Measurements from ENCODE around the gene CCDC15. TPM values are rescaled to one million over a fixed set of nuclear protein-coding genes. Genes with fewer than 3 reads are reported as not detected.

CCDC15 gene
- total RNA-seq, 1 donor: 9.8 TPM

- DNase-seq (ENCODE audit: low read depth): no peak
- TF ChIP-seq CTCF (IDR thresholded peaks at IDR 0.05; ENCODE audit: insufficient read depth, low read length): no peak
- no peak overlapping the region for H3K4me3 ChIP-seq (ENCODE audit: low read depth, low read length)
Observed at GRCh38 chr11:125075900-125076317, 121.9 kb downstream of the CCDC15 start.

- no peak for DNase-seq (ENCODE audit: low read depth)
- H3K4me3 ChIP-seq (ENCODE audit: low read depth, low read length): no peak overlapping the region
- no peak for TF ChIP-seq CTCF (IDR thresholded peaks at IDR 0.05; ENCODE audit: insufficient read depth, low read length)
Observed at GRCh38 chr11:125076378-125076945, 122.5 kb downstream of the CCDC15 start.

- DNase-seq (ENCODE audit: low read depth): no peak
- H3K4me3 ChIP-seq (ENCODE audit: low read depth, low read length): no peak overlapping the region
- no peak for TF ChIP-seq CTCF (IDR thresholded peaks at IDR 0.05; ENCODE audit: insufficient read depth, low read length)
Observed at GRCh38 chr11:125078016-125078415, 124.0 kb downstream of the CCDC15 start.

- no peak for DNase-seq (ENCODE audit: low read depth)
- H3K4me3 ChIP-seq (ENCODE audit: low read depth, low read length): no peak overlapping the region
- TF ChIP-seq CTCF (IDR thresholded peaks at IDR 0.05; ENCODE audit: insufficient read depth, low read length): no peak
Observed at GRCh38 chr11:125078516-125079140, 124.6 kb downstream of the CCDC15 start.

GRCh38 chr11:125079151-125079877 lies 125.3 kb downstream of the CCDC15 start:
- no peak for DNase-seq (ENCODE audit: low read depth)
- H3K4me3 ChIP-seq (ENCODE audit: low read depth, low read length): no peak overlapping the region
- no peak for TF ChIP-seq CTCF (IDR thresholded peaks at IDR 0.05; ENCODE audit: insufficient read depth, low read length)

GRCh38 chr11:125079878-125080530 lies 126.0 kb downstream of the CCDC15 start:
- no peak for DNase-seq (ENCODE audit: low read depth)
- no peak overlapping the region for H3K4me3 ChIP-seq (ENCODE audit: low read depth, low read length)
- no peak for TF ChIP-seq CTCF (IDR thresholded peaks at IDR 0.05; ENCODE audit: insufficient read depth, low read length)

Data from fibroblast of the aortic adventitia (primary cell).